ENCODE data around the gene LRRC8C.
A peak's percentile ranks its signal among the peaks of the same experiment; 100 is the strongest.

The LRRC8C gene

DNA sequence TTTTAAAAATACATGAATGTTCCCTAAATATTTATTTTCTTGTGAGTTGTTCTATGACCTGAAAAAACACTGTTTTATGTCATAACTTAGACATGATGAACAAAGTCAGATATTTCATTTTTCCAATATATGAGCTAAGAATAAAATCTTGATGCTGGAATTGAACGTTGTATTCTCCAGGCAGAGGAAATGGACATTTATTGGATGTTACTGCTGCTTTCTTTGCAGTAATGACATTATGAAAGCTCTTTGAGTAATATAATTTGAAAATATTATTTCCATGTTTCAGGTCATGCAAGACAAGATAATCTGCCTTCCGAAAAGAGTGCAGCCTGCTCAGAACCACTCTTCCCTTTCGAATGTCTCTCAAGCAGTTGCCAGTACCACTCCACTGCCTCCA, 79.5 kb downstream of the LRRC8C start:
- no peaks in the 10 kb centered on the region for H3K9me3 ChIP-seq (ENCODE audit: low read depth, low read length)
- TF ChIP-seq POLR2AphosphoS5 (IDR thresholded peaks at IDR 0.05; ENCODE audit: borderline replicate concordance, low read depth, low read length) (no peak), EZH2 (IDR thresholded peaks at IDR 0.05) (no peak), FOXP2 (optimal IDR thresholded peaks at IDR 0.05; ENCODE audit: control extremely low read depth, extremely low read length, insufficient read depth) (no peak)
- no peak overlapping the region for H3K9ac ChIP-seq (ENCODE audit: insufficient read length)
- H3K4me3 ChIP-seq: no peak overlapping the region
- no peaks in the 10 kb centered on the region; the same call in 1 of the 2 replicates for H3K36me3 ChIP-seq (ENCODE audit: insufficient read depth, low read length)
- no peak for DNase-seq (ENCODE audit: low read depth, low spot score)
- H3K27ac ChIP-seq: no peak overlapping the region

DNA sequence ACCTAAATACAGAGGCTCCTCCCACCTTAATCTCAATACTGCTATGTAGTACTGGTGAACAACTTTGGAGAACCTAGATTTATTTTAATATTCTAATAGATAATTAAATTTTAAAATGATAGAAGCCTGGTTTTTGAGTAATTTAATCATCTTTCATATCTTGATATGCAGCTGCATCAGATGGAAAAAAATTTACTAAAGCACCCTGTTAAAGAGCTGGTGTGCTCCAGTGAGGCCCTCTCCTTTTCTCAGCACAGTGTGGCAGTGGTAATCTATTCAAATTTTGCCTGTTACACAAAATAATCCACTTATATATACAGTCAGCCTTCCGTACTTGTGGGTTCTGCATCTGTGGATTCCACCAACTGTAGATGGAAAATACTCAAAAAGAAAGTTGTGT, 82.8 kb downstream of the LRRC8C start:
- Histone ChIP-seq H3K36me3 (ENCODE audit: insufficient read depth, low read length) (no peaks in the 10 kb centered on the region; the same call in 1 of the 2 replicates), H3K9ac (ENCODE audit: insufficient read length) (no peak overlapping the region), H3K27ac (no peak overlapping the region), H3K4me3 (no peak overlapping the region), H3K9me3 (ENCODE audit: low read depth, low read length) (no peaks in the 10 kb centered on the region)
- DNase-seq (ENCODE audit: low read depth, low spot score): no peak
- TF ChIP-seq FOXP2 (optimal IDR thresholded peaks at IDR 0.05; ENCODE audit: control extremely low read depth, extremely low read length, insufficient read depth): no peak
- no peak for TF ChIP-seq EZH2 (IDR thresholded peaks at IDR 0.05)
- no peak for TF ChIP-seq POLR2AphosphoS5 (IDR thresholded peaks at IDR 0.05; ENCODE audit: borderline replicate concordance, low read depth, low read length)

GRCh38 chr1:89719502-89720306, 86.8 kb downstream of the LRRC8C start:
- H3K36me3 ChIP-seq (ENCODE audit: insufficient read depth, low read length): no peaks in the 10 kb centered on the region
- DNase-seq (ENCODE audit: low read depth, low spot score): peak; percentile 87
- H3K27ac ChIP-seq: peak overlapping the region; percentile 62; the same call in 1 of the 2 replicates
- no peaks in the 10 kb centered on the region for H3K9me3 ChIP-seq (ENCODE audit: low read depth, low read length)
- H3K9ac ChIP-seq (ENCODE audit: insufficient read length): no peak overlapping the region
- TF ChIP-seq POLR2AphosphoS5 (IDR thresholded peaks at IDR 0.05; ENCODE audit: borderline replicate concordance, low read depth, low read length): peak; percentile 43; the same call in 1 of the 2 replicates
- TF ChIP-seq FOXP2 (optimal IDR thresholded peaks at IDR 0.05; ENCODE audit: control extremely low read depth, extremely low read length, insufficient read depth): no peak
- TF ChIP-seq EZH2 (IDR thresholded peaks at IDR 0.05): no peak
- H3K4me3 ChIP-seq: peak overlapping the region; percentile 58

DNA sequence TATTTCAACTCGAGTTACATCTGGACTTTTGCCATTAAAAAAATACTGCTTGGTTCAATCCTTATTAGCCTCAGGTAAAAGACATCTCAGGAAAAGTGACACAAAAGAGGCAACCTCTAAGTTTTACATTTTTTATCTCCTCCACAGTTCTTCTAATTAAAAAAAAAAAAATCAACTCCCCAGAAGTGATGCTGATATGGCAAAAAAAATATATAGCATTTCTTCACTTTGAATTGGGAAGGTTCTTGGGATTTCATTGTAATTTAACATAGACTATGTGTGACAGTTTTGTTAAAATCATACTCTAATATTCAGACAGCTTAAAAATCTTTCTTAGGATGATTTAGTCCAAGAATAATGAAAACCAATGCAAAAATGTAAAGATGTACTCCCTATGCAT, 87.9 kb downstream of the LRRC8C start:
- no peaks in the 10 kb centered on the region for H3K36me3 ChIP-seq (ENCODE audit: insufficient read depth, low read length)
- TF ChIP-seq POLR2AphosphoS5 (IDR thresholded peaks at IDR 0.05; ENCODE audit: borderline replicate concordance, low read depth, low read length) (no peak), EZH2 (IDR thresholded peaks at IDR 0.05) (no peak), FOXP2 (optimal IDR thresholded peaks at IDR 0.05; ENCODE audit: control extremely low read depth, extremely low read length, insufficient read depth) (no peak)
- H3K9ac ChIP-seq (ENCODE audit: insufficient read length): no peak overlapping the region
- no peak overlapping the region for H3K27ac ChIP-seq
- no peak overlapping the region for H3K4me3 ChIP-seq
- no peaks in the 10 kb centered on the region for H3K9me3 ChIP-seq (ENCODE audit: low read depth, low read length)
- DNase-seq (ENCODE audit: low read depth, low spot score): no peak

DNA sequence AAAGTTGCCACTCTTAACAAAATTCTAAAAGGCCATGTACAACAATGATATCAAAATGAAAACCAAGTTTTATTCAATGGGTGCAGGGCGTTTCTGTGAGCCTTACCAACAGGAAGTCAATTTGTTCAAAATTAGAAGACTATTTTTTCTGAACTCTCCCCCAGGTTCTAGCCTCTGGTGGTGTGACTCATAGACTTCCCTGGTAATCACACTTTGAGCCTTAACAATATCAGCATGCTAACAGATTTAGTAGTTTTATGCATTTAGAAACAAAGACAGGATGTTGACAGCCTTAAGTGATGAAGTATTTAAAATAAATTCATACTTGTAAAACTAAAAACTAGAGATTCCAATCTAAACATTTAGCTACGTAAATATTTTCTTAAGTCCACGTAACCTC, 88.4 kb downstream of the LRRC8C start:
- H3K4me3 ChIP-seq: no peak overlapping the region
- no peak overlapping the region for H3K27ac ChIP-seq
- H3K36me3 ChIP-seq (ENCODE audit: insufficient read depth, low read length): no peaks in the 10 kb centered on the region
- peak; percentile 12 for DNase-seq (ENCODE audit: low read depth, low spot score)
- TF ChIP-seq POLR2AphosphoS5 (IDR thresholded peaks at IDR 0.05; ENCODE audit: borderline replicate concordance, low read depth, low read length): no peak
- TF ChIP-seq FOXP2 (optimal IDR thresholded peaks at IDR 0.05; ENCODE audit: control extremely low read depth, extremely low read length, insufficient read depth): no peak
- no peak for TF ChIP-seq EZH2 (IDR thresholded peaks at IDR 0.05)
- no peak overlapping the region for H3K9ac ChIP-seq (ENCODE audit: insufficient read length)
- no peaks in the 10 kb centered on the region for H3K9me3 ChIP-seq (ENCODE audit: low read depth, low read length)

DNA sequence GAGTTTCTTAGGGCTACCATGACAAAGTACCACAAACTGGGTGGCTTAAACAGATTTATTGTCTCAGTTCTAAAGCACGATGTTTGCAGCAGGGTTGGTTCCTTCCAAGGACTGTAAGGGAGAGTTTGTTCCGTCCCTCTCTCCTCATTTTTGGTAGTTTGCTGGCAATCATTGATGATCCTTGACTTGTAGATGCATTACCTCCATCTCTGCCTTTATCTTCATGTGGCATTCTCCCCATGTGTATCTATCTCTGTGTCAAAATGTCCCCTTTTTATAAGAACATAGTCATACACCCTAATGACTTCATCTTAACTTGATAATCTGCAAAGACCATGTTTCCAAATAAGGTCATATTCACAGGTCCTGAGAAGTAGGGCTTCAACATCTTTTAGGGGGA, 90.2 kb downstream of the LRRC8C start:
- Histone ChIP-seq H3K36me3 (ENCODE audit: insufficient read depth, low read length) (no peaks in the 10 kb centered on the region), H3K27ac (no peak overlapping the region), H3K9ac (ENCODE audit: insufficient read length) (no peak overlapping the region), H3K9me3 (ENCODE audit: low read depth, low read length) (no peaks in the 10 kb centered on the region), H3K4me3 (no peak overlapping the region)
- no peak for TF ChIP-seq POLR2AphosphoS5 (IDR thresholded peaks at IDR 0.05; ENCODE audit: borderline replicate concordance, low read depth, low read length)
- no peak for TF ChIP-seq EZH2 (IDR thresholded peaks at IDR 0.05)
- no peak for TF ChIP-seq FOXP2 (optimal IDR thresholded peaks at IDR 0.05; ENCODE audit: control extremely low read depth, extremely low read length, insufficient read depth)
- DNase-seq (ENCODE audit: low read depth, low spot score): no peak

GRCh38 chr1:89723863-89724262, 90.9 kb downstream of the LRRC8C start:
- Histone ChIP-seq H3K9ac (ENCODE audit: insufficient read length) (no peak overlapping the region), H3K9me3 (ENCODE audit: low read depth, low read length) (no peaks in the 10 kb centered on the region), H3K36me3 (ENCODE audit: insufficient read depth, low read length) (no peaks in the 10 kb centered on the region), H3K27ac (no peak overlapping the region), H3K4me3 (no peak overlapping the region)
- DNase-seq (ENCODE audit: low read depth, low spot score): no peak
- TF ChIP-seq EZH2 (IDR thresholded peaks at IDR 0.05) (no peak), POLR2AphosphoS5 (IDR thresholded peaks at IDR 0.05; ENCODE audit: borderline replicate concordance, low read depth, low read length) (no peak), FOXP2 (optimal IDR thresholded peaks at IDR 0.05; ENCODE audit: control extremely low read depth, extremely low read length, insufficient read depth) (no peak)

DNA sequence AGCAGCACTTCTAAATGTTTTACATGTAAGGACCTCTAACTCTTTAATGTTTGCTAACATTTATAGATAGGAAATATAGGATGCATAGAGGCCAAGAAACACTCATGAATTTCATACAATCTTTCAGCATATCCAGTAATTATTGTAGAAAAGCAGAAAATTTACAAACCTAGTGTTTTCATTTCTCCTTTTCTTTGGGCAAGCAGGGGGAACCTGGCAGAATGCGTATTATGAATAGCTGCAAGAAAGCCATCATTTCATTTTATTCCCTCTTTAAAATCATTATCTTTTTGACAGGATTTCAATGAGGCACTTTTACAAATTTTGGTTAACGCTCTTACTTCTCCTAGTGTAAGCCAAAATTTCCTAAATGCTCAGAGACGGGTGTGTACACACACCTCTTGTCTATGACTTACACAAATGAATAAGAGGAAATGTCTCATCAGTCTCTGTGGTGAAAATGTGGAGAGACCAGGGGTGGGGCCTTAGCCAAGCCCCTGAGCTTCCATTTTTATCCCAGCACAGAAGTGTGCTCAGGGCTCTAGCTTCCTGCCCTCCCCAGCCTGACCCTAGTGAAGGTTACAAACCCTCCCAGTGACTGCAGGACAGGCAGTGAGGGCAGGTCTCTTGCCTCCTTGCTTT, 91.6 kb downstream of the LRRC8C start:
- H3K9ac ChIP-seq (ENCODE audit: insufficient read length): no peak overlapping the region
- H3K27ac ChIP-seq: no peak overlapping the region
- TF ChIP-seq POLR2AphosphoS5 (IDR thresholded peaks at IDR 0.05; ENCODE audit: borderline replicate concordance, low read depth, low read length): no peak
- no peak for TF ChIP-seq FOXP2 (optimal IDR thresholded peaks at IDR 0.05; ENCODE audit: control extremely low read depth, extremely low read length, insufficient read depth)
- TF ChIP-seq EZH2 (IDR thresholded peaks at IDR 0.05): no peak
- no peaks in the 10 kb centered on the region for H3K36me3 ChIP-seq (ENCODE audit: insufficient read depth, low read length)
- H3K9me3 ChIP-seq (ENCODE audit: low read depth, low read length): no peaks in the 10 kb centered on the region
- no peak for DNase-seq (ENCODE audit: low read depth, low spot score)
- H3K4me3 ChIP-seq: no peak overlapping the region
